ENCODE data around the gene CUL3. TPM values are rescaled to one million over a fixed set of nuclear protein-coding genes. Genes with fewer than 3 reads are reported as not detected.

CUL3 gene
- total and polyA plus RNA-seq, 2 experiments from 2014 or later = 86.0 to 125 TPM

DNA sequence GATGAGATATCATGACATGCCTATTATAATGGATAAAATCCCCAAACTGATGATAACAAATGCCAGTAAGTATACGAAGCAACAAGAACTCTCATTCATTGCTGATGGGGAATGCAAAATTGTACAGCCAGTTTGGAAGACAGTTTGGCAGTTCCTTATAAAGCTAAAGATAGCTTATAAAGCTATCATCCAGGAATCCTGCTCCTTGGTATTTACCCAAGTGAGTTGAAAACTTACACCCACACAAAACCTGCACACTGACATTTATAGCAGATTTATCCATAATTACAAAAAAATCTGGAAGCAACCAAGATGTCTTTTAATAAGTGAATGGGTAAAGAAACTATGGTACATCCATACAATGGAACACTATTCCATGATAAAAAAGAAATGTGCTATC lies 123.8 kb downstream of the CUL3 start:
- no peaks in the 10 kb centered on the region for H3K36me3 ChIP-seq (ENCODE audit: insufficient read depth)
- H3K4me2 ChIP-seq = no peak overlapping the region
- H3K27me3 Mint-ChIP-seq (ENCODE audit: insufficient read depth, low read depth, poor library complexity) = no peaks in the 10 kb centered on the region
- peaks cover 6% of the 10 kb centered on the region; the same call in 2 of the 3 replicates for H3K4me1 Mint-ChIP-seq
- peaks cover 15% of the 10 kb centered on the region for H3K36me3 Mint-ChIP-seq (ENCODE audit: low read depth)
- H3F3A ChIP-seq (replicated peaks; ENCODE audit: low read depth) = no peaks in the 10 kb centered on the region
- no peak overlapping the region for H3K4me3 Mint-ChIP-seq
- ATAC-seq = no peak
- TF ChIP-seq EZH2 (IDR thresholded peaks at IDR 0.05; ENCODE audit: low read depth, unreplicated experiment) (no peak), EZH2phosphoT487 (IDR thresholded peaks at IDR 0.05; ENCODE audit: unreplicated experiment) (no peak), ZNF114 (CRISPR knock-in tag; IDR thresholded peaks at IDR 0.05) (no peak), POLR2AphosphoS5 (IDR thresholded peaks at IDR 0.05; ENCODE audit: low read depth) (no peak), NANOG (IDR thresholded peaks at IDR 0.05; ENCODE audit: borderline replicate concordance) (no peak), JUNB (IDR thresholded peaks at IDR 0.05; ENCODE audit: unreplicated experiment) (no peak), STAT1 (IDR thresholded peaks at IDR 0.05; ENCODE audit: unreplicated experiment) (no peak), CREB1 (CRISPR knock-in tag; IDR thresholded peaks at IDR 0.05; ENCODE audit: low read depth) (no peak), ZNF331 (CRISPR knock-in tag; IDR thresholded peaks at IDR 0.05; ENCODE audit: low read depth) (no peak)
- TF ChIP-seq, protein P1, sequence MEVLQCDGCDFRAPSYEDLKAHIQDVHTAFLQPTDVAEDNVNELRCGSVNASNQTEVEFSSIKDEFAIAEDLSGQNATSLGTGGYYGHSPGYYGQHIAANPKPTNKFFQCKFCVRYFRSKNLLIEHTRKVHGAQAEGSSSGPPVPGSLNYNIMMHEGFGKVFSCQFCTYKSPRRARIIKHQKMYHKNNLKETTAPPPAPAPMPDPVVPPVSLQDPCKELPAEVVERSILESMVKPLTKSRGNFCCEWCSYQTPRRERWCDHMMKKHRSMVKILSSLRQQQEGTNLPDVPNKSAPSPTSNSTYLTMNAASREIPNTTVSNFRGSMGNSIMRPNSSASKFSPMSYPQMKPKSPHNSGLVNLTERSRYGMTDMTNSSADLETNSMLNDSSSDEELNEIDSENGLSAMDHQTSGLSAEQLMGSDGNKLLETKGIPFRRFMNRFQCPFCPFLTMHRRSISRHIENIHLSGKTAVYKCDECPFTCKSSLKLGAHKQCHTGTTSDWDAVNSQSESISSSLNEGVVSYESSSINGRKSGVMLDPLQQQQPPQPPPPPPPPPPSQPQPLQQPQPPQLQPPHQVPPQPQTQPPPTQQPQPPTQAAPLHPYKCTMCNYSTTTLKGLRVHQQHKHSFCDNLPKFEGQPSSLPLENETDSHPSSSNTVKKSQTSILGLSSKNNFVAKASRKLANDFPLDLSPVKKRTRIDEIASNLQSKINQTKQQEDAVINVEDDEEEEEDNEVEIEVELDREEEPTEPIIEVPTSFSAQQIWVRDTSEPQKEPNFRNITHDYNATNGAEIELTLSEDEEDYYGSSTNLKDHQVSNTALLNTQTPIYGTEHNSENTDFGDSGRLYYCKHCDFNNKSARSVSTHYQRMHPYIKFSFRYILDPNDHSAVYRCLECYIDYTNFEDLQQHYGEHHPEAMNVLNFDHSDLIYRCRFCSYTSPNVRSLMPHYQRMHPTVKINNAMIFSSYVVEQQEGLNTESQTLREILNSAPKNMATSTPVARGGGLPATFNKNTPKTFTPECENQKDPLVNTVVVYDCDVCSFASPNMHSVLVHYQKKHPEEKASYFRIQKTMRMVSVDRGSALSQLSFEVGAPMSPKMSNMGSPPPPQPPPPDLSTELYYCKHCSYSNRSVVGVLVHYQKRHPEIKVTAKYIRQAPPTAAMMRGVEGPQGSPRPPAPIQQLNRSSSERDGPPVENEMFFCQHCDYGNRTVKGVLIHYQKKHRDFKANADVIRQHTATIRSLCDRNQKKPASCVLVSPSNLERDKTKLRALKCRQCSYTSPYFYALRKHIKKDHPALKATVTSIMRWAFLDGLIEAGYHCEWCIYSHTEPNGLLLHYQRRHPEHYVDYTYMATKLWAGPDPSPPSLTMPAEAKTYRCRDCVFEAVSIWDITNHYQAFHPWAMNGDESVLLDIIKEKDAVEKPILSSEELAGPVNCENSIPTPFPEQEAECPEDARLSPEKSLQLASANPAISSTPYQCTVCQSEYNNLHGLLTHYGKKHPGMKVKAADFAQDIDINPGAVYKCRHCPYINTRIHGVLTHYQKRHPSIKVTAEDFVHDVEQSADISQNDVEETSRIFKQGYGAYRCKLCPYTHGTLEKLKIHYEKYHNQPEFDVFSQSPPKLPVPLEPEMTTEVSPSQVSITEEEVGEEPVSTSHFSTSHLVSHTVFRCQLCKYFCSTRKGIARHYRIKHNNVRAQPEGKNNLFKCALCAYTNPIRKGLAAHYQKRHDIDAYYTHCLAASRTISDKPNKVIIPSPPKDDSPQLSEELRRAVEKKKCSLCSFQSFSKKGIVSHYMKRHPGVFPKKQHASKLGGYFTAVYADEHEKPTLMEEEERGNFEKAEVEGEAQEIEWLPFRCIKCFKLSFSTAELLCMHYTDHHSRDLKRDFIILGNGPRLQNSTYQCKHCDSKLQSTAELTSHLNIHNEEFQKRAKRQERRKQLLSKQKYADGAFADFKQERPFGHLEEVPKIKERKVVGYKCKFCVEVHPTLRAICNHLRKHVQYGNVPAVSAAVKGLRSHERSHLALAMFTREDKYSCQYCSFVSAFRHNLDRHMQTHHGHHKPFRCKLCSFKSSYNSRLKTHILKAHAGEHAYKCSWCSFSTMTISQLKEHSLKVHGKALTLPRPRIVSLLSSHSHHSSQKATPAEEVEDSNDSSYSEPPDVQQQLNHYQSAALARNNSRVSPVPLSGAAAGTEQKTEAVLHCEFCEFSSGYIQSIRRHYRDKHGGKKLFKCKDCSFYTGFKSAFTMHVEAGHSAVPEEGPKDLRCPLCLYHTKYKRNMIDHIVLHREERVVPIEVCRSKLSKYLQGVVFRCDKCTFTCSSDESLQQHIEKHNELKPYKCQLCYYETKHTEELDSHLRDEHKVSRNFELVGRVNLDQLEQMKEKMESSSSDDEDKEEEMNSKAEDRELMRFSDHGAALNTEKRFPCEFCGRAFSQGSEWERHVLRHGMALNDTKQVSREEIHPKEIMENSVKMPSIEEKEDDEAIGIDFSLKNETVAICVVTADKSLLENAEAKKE (CRISPR knock-in tag; IDR thresholded peaks at IDR 0.05) = no peak
- TF ChIP-seq, protein P2, sequence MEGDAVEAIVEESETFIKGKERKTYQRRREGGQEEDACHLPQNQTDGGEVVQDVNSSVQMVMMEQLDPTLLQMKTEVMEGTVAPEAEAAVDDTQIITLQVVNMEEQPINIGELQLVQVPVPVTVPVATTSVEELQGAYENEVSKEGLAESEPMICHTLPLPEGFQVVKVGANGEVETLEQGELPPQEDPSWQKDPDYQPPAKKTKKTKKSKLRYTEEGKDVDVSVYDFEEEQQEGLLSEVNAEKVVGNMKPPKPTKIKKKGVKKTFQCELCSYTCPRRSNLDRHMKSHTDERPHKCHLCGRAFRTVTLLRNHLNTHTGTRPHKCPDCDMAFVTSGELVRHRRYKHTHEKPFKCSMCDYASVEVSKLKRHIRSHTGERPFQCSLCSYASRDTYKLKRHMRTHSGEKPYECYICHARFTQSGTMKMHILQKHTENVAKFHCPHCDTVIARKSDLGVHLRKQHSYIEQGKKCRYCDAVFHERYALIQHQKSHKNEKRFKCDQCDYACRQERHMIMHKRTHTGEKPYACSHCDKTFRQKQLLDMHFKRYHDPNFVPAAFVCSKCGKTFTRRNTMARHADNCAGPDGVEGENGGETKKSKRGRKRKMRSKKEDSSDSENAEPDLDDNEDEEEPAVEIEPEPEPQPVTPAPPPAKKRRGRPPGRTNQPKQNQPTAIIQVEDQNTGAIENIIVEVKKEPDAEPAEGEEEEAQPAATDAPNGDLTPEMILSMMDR (conservative IDR thresholded peaks at IDR 0.05; ENCODE audit: low read depth in 2 of 2) = no peak
- TF ChIP-seq, protein P3, sequence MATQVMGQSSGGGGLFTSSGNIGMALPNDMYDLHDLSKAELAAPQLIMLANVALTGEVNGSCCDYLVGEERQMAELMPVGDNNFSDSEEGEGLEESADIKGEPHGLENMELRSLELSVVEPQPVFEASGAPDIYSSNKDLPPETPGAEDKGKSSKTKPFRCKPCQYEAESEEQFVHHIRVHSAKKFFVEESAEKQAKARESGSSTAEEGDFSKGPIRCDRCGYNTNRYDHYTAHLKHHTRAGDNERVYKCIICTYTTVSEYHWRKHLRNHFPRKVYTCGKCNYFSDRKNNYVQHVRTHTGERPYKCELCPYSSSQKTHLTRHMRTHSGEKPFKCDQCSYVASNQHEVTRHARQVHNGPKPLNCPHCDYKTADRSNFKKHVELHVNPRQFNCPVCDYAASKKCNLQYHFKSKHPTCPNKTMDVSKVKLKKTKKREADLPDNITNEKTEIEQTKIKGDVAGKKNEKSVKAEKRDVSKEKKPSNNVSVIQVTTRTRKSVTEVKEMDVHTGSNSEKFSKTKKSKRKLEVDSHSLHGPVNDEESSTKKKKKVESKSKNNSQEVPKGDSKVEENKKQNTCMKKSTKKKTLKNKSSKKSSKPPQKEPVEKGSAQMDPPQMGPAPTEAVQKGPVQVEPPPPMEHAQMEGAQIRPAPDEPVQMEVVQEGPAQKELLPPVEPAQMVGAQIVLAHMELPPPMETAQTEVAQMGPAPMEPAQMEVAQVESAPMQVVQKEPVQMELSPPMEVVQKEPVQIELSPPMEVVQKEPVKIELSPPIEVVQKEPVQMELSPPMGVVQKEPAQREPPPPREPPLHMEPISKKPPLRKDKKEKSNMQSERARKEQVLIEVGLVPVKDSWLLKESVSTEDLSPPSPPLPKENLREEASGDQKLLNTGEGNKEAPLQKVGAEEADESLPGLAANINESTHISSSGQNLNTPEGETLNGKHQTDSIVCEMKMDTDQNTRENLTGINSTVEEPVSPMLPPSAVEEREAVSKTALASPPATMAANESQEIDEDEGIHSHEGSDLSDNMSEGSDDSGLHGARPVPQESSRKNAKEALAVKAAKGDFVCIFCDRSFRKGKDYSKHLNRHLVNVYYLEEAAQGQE (IDR thresholded peaks at IDR 0.05; ENCODE audit: unreplicated experiment) = no peak
- TF ChIP-seq, protein P4, sequence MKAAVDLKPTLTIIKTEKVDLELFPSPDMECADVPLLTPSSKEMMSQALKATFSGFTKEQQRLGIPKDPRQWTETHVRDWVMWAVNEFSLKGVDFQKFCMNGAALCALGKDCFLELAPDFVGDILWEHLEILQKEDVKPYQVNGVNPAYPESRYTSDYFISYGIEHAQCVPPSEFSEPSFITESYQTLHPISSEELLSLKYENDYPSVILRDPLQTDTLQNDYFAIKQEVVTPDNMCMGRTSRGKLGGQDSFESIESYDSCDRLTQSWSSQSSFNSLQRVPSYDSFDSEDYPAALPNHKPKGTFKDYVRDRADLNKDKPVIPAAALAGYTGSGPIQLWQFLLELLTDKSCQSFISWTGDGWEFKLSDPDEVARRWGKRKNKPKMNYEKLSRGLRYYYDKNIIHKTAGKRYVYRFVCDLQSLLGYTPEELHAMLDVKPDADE (IDR thresholded peaks at IDR 0.05) = no peak
- DNase-seq (ENCODE audit: low spot score) = no peak
- no peaks in the 10 kb centered on the region for H3K27me3 ChIP-seq (ENCODE audit: insufficient read depth)
- no peak overlapping the region for H2AFZ ChIP-seq
- H3K9me3 Mint-ChIP-seq = peaks cover 19% of the 10 kb centered on the region; the same call in 2 of the 3 replicates
- no peaks in the 10 kb centered on the region for H4K20me1 ChIP-seq (replicated peaks; ENCODE audit: insufficient read depth)
- H3K79me2 ChIP-seq (replicated peaks; ENCODE audit: insufficient read depth) = no peaks in the 10 kb centered on the region
- no peak overlapping the region for H3K4me3 ChIP-seq
- H3K27ac ChIP-seq (ENCODE audit: low read depth) = no peak overlapping the region
- no peaks in the 10 kb centered on the region; the same call in 1 of the 2 replicates for H3K9me2 ChIP-seq (ENCODE audit: insufficient read depth)
- no peak overlapping the region for H3K27ac Mint-ChIP-seq
- H3K4me1 ChIP-seq (ENCODE audit: insufficient read depth) = peaks cover 9% of the 10 kb centered on the region

All from GM23338 (cell line).